Activated CD8-positive, alpha-beta memory T cell treated with anti-CD3 and anti-CD28 coated beads, Interleukin-2, amount 50 U/mL, for 1 hour (primary cell): ENCODE results near the gene PREX1.
A peak's percentile ranks its signal among the peaks of the same experiment; 100 is the strongest.
"Not testable (repeated sequence)": the region's sequence is repeated elsewhere in the genome, so short reads cannot be mapped to it uniquely, and the experiment has no call there.

Experiments
- DNase-seq: peaks from one replicate; pipeline ENCODE4 v3.0.0-alpha.2; 2020; ENCODE audit errors: extremely low read depth

PREX1 gene

GRCh38 chr20:48773837-48774418 lies 53.9 kb downstream of the PREX1 start:
- no peak for DNase-seq

- DNase-seq, result no peak
Observed at GRCh38 chr20:48772183-48772976, 55.4 kb downstream of the PREX1 start.

- no peak for DNase-seq
Observed at GRCh38 chr20:48771542-48771941, 56.3 kb downstream of the PREX1 start.

- no peak for DNase-seq
Observed at GRCh38 chr20:48770700-48771442, 56.9 kb downstream of the PREX1 start.

- peak; percentile 93 for DNase-seq
Observed at GRCh38 chr20:48769069-48769983, 58.5 kb downstream of the PREX1 start.

GRCh38 chr20:48766961-48767960 lies 60.5 kb downstream of the PREX1 start:
- DNase-seq, result no peak

GRCh38 chr20:48766205-48766604 lies 61.6 kb downstream of the PREX1 start:
- DNase-seq, result no peak

- no peak for DNase-seq
Observed at GRCh38 chr20:48765359-48765758, 62.4 kb downstream of the PREX1 start.

GRCh38 chr20:48763216-48763914 lies 64.4 kb downstream of the PREX1 start:
- DNase-seq, result no peak

GRCh38 chr20:48761874-48762273 lies 65.9 kb downstream of the PREX1 start:
- no peak for DNase-seq

- peak; percentile 48 for DNase-seq
Observed at GRCh38 chr20:48761023-48761785, 66.6 kb downstream of the PREX1 start.

- DNase-seq, result peak; percentile 62
Observed at GRCh38 chr20:48760403-48760983, 67.3 kb downstream of the PREX1 start.

- no peak for DNase-seq
Observed at GRCh38 chr20:48759631-48760245, 68.1 kb downstream of the PREX1 start.

GRCh38 chr20:48758206-48758820 lies 69.5 kb downstream of the PREX1 start:
- peak; percentile 29 for DNase-seq

- DNase-seq, result not testable (repeated sequence)
Observed at GRCh38 chr20:48756774-48757173, 71.0 kb downstream of the PREX1 start.

GRCh38 chr20:48754292-48754691 lies 73.5 kb downstream of the PREX1 start:
- no peak for DNase-seq

- DNase-seq, result no peak
Observed at GRCh38 chr20:48752963-48753362, 74.8 kb downstream of the PREX1 start.

- no peak for DNase-seq
Observed at GRCh38 chr20:48751871-48752270, 75.9 kb downstream of the PREX1 start.
